Measurements from ENCODE around the gene RHCE.

DNA sequence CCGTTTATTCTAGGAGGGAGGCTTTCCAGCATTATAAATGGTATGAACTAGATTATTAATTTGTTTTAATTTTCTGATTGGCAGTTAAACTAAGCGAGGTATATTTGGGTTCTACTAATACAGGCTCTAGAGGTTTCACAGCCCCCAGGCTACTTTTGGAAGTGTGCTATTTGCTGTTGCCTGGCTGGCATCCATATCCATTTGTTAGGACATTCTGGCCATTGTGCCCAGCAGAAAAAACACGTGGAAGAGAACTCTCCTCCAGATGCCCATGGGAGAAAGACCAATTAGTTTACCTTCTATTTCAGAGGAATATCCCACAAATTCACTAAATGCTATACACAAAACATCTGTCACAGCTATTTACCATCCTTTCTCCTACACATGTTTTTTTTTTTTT is 39.4 kb upstream of the RHCE start:
- TF ChIP-seq, protein P1, sequence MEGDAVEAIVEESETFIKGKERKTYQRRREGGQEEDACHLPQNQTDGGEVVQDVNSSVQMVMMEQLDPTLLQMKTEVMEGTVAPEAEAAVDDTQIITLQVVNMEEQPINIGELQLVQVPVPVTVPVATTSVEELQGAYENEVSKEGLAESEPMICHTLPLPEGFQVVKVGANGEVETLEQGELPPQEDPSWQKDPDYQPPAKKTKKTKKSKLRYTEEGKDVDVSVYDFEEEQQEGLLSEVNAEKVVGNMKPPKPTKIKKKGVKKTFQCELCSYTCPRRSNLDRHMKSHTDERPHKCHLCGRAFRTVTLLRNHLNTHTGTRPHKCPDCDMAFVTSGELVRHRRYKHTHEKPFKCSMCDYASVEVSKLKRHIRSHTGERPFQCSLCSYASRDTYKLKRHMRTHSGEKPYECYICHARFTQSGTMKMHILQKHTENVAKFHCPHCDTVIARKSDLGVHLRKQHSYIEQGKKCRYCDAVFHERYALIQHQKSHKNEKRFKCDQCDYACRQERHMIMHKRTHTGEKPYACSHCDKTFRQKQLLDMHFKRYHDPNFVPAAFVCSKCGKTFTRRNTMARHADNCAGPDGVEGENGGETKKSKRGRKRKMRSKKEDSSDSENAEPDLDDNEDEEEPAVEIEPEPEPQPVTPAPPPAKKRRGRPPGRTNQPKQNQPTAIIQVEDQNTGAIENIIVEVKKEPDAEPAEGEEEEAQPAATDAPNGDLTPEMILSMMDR (IDR thresholded peaks at IDR 0.05) = no peak
- no peak for TF ChIP-seq POLR2A (IDR thresholded peaks at IDR 0.05)

Measured in right lobe of liver (tissue), 4 donors.